GM21619 (cell line): ENCODE data around the gene IQCC.

Experiments used
- ATAC-seq: cut with Tn5 transposase; IDR thresholded peaks from one replicate; pipeline ENCODE4 v1.9.1; 2021; ENCODE audit not compliant: unreplicated experiment

IQCC gene

GRCh38 chr1:32255072-32256071 is 49.9 kb downstream of the IQCC start:
- no peak for ATAC-seq

- ATAC-seq, result no peak
These were observed 51.2 kb downstream of the IQCC start for GRCh38 chr1:32256473-32257226.

GRCh38 chr1:32257227-32257508 is 51.7 kb downstream of the IQCC start:
- no peak for ATAC-seq
